ENCODE data around the gene KLF12.

- no peak for TF ChIP-seq CTCF (IDR thresholded peaks at IDR 0.05)
- no peak for TF ChIP-seq POLR2AphosphoS5 (IDR thresholded peaks at IDR 0.05; ENCODE audit: insufficient read depth in 1 of 2, low read depth in 1 of 2)
- no peak for TF ChIP-seq POLR2A (IDR thresholded peaks at IDR 0.05)
These were observed 46.8 kb downstream of the KLF12 start for GRCh38 chr13:74087357-74087756.

Measured in vagina (tissue), 2 donors.